GM19025 (cell line): ENCODE results near the gene DNAJC8.

Experiments
- ATAC-seq: cut with Tn5 transposase; IDR thresholded peaks from one replicate; pipeline ENCODE4 v1.9.1; 2021; ENCODE audit warnings: mild to moderate bottlenecking, low read depth, moderate library complexity; ENCODE audit not compliant: unreplicated experiment

DNAJC8 gene

DNA sequence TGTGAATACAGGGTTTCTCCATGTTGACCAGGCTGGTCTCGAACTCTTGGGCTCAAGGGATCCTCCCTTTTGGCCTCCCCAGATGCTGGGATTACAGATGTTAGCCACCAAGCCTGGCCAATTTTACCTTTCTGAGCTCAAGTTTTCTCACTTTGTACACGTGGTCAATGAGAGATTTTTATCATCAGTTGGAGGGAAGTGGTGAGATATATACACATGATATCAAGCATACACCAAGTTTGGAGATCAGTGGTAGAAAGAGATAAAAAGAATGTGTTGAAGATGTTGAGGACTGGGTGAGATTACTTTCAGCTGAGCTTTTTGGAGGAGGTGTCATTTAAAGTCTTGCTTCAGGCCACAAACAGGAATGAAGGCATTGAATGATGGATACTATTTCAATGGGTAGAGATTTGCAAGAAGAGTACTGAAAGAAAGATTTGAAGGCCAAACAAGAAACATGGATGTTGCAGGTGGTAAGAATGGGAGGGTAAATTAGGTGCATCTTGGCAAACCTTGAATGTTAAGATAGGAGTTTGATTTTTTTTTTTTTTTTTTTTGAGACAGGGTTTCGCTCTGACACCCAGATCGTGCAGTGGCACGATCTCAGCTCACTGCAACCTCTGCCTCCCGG, 23.5 kb upstream of the DNAJC8 start:
- ATAC-seq = no peak

- ATAC-seq = no peak
Observed at GRCh38 chr1:28249866-28250295, 17.1 kb upstream of the DNAJC8 start.

DNA sequence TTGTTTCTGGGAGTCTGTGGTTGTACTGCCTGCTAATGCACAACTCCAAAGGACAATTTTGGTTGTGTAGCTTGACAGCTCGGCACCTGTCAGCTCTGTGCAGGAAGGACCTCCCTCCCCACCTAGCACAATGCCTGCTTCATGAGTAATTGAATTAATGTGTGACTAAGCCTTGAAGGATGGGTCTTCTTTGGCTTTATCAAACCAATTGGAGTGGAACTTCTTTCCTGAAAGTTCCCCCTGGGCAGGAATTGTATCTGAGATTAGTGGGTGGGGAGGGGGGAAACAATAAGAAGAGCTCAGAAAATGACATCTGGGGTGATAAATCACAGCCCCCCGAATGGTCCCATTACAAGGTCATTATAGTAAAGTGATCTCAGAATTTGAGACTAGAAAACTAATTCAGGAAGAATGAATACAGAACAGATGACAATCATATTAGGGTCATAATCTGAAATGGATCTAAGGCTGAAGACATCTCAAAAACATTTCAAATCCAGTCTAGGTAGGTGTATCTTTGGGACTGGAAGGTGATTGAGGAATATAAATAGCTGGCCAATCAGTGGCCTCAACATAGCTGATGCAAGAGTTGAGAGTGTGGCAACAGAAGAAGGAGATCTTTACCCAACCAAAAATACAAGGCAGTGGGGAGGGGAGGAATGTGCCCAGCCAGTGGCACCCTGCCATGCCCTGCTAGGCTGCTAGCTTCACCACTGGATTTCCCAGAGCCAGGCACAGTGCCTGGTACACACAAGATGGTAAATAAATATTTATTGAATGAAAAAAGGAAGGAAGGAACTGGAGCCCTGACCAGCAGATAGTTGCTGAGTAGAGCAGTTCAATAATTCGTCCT, 16.4 kb upstream of the DNAJC8 start:
- ATAC-seq = no peak

DNA sequence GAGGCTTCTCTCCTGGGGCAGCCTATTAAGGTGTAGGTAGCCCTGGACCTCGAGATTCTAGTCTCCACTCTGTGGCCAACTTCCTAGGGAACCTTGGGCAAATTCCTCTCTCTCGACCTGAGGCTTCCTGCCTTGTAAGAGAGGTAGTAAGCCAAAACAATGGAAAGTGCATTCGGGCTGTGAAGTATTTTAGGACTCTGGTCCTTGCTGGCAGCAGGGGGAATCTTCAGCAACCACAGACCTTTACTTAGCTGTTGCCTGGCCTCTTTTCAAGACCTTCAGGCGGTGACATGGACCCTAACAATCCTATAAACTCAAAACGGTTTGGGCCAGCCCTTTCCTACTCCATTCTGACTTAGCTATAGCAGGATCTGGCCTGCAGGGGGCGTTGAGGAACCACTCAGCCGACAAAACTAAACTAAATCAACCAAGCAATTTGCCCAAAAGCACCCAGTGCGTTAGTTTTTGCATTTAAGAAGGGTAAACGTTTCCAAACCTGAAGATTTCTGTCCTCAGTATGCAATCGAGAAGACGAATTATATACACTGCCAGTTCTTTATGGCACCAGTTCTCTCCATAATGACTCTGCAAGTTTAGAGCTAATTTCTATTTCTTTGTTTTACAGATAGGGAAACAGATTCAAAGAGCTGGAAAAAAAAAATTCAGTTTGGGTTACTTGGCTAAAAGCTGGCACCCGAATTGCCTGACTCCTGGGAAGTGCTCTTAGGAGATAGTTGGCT, 15.6 kb upstream of the DNAJC8 start:
- ATAC-seq = no peak

DNA sequence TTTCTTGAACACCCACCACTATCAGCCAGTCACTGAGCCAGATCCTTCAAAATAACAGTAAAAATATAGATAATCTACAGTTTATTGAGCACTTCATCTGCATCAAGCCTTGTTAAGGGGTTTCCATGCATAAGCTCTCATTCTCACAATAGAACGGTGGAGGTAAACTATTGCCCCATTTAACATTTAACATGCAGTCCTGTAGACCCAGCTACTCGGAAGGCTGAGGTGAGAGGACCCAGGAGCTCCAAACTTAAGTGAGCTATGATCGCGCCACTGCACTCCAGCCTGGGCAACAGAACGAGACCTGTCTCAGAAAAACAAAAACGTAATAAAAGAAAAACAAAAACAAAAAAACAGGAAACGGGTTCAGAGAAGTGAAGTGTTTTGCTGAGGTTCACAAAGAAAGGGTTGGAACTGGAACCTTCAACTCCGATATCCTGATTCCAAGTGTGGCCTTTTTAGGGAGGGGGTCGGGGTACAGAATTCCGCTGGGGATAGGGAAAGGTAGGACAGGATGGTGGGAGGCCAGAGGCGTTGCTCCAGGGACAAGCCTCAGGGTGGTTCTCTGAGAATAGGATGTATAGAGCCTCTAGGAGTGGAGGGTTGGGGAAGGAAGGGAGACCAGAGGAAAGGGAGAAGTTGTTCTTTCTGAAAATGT, 14.9 kb upstream of the DNAJC8 start:
- no peak for ATAC-seq

DNA sequence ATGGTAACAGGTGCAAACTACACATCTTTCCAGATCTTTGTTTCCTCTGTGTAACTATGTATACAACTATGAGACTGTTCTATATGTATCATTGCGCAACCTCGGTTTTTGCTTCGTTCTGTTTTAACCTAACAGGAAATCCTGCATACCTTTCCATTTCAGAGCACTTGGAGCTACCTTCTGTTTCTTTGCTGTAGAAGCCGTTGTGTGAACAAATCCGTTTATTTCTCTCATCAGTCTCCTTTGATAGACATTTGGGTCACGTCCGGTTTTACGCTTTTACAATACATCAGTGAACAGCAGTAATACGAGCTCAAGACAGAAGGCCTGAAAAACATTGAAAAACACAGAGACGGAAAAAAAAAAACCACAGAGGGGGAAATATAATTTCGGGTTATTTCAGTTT, 13.6 kb upstream of the DNAJC8 start:
- no peak for ATAC-seq

GRCh38 chr1:28244549-28245251, 11.9 kb upstream of the DNAJC8 start:
- no peak for ATAC-seq

- no peak for ATAC-seq
Observed at GRCh38 chr1:28243685-28244311, 11.0 kb upstream of the DNAJC8 start.

DNA sequence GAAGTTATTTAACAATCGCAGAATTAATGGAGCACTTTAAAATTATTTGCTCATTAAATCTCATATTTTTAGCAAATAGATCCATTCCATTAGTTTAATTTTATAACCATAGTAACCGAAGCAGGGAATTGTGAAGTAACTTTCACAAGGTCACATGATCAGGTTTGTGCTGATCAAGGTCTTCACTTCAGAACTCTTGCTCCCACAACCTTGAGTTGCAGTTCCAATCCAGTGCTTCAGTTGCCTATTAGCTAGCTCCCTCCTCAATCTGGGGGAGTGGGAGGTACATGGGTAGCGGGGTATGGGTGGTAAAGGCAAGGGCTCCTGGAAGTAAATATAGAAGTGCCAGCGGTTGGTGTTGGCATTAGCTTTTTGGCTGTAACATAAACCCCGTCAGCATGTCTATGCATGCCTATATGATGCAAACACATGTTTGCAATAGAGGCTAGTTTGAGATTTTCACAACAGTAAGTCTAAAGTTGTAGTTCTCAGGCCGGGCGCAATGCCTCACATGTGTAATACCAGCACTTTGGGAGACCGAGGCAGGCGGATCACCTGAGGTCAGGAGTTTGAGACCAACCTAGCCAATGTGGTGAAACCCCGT, 8.9 kb upstream of the DNAJC8 start:
- ATAC-seq = no peak

GRCh38 chr1:28240024-28240423, 7.2 kb upstream of the DNAJC8 start:
- ATAC-seq = no peak

- no peak for ATAC-seq
Observed at GRCh38 chr1:28239004-28239403, 6.2 kb upstream of the DNAJC8 start.

DNA sequence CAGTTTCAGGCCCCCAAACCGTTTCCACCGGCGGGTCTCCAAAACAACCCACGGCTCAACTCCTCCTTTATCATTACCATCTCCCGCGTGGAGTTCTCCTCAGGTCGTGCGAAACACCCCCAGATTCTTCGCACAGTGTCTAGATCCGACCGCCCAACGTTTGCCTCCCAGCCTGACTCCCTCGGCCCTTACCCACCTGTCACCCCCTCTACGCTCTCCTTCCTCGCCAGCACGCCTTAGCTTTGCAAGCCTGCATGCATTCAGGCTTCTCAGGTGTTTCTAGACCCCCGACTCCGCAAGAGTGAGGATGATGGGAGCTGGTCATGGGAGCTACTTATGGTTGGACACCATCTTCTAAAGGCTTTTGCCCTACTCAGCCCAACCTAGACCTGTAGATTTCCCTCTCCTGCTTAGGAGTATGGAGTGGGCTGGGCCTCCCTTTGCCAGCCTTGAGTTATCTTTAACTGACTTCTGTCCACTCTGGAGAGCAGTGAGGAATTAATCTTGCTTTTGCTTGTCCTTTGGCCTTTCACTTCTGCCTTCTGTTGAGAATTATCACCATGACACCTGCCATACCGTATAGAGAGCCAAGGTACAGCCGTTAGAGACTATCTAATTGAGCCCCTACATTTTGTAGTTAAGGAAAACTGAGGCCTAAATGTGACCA, 4.0 kb upstream of the DNAJC8 start:
- no peak for ATAC-seq

- ATAC-seq = peak; percentile 91
Observed at GRCh38 chr1:28235755-28236655, 3.2 kb upstream of the DNAJC8 start, which contains the start of gene ATP5IF1. ATP5IF1 (plus strand) TSS chr1:28236124; CDS start chr1:28236184, 60 bp downstream.

GRCh38 chr1:28233264-28233606, 406 bp upstream of the DNAJC8 start:
- no peak for ATAC-seq

GRCh38 chr1:28229996-28230395, 2.8 kb downstream of the DNAJC8 start:
- no peak for ATAC-seq

DNA sequence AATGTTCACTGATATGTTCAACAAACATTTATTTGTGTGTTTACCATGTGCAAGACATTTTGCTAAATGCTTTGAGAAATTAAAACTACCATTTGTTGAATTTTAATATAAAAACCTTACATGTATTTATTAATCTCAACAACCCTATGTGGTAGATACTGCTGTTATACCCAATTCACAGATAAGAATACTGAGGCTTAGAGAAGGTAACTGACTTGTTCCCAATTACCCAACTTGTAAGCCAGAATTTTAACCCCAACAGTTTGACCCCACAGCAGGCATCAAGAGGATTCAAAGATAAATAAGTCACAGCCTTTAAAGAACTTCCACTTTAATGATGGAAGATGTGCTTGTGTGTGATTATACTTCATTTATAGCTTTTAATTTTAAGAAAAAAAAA, 3.7 kb downstream of the DNAJC8 start:
- no peak for ATAC-seq

DNA sequence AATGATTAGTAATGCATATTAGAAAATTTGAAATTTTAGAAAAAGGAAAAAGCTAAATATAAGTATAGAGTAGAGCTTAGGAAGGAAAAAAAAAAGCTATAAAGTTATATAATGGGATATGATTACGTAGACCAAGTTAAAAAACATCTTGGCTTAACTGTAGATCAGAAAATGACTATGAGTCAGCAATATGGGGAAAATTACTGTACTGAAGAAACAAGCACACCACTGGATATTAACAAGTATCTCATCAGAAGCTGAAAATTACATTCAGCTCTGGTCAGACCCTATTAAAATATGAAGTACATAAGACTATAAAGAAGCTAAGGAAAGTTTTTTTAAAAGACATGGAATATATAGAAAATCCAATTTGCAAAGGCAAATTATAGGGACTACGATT, 19.5 kb downstream of the DNAJC8 start:
- no peak for ATAC-seq

DNA sequence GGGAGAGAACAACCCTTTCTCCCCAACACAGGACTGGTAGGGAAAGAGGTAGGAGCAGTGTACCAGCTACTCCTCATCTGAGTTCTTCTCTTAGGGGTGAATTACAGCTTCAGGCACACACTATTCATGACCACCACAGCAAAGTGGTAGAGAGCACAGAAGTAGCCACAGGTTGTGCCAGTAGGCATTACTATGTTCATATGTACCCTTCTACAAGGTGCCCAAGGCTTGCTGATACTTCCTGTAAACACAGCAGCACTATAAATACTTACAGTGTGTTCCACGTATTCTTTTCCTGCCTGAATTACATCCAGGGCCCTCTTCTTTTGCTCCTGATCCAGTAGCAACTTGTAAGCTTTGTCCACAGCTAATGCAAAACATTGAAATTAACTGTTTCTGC, 23.1 kb downstream of the DNAJC8 start:
- no peak for ATAC-seq
